Endothelial cell of umbilical vein (primary cell): ENCODE data around the gene RAB3C. TPM values are rescaled to one million over a fixed set of nuclear protein-coding genes. Genes with fewer than 3 reads are reported as not detected.

Experiments used
- BruUV-seq: library from RNA; stranded (reverse); fragments of 400-500 nt; replicated peaks from 2 replicates; lab custom pipeline; 2021; lab: Mats Ljungman, UMichigan
- CTCF ChIA-PET: fragments of 300-600, 350-600 bp; sonication (Branson Sonifier 250); formaldehyde crosslinking; loops from one replicate; lab custom pipeline; 2021; ENCODE audit warnings: antibody characterized with exemption, inconsistent platforms; lab: Charles Lee
- POLR2A ChIA-PET: fragments of 300-600, 350-600 bp; sonication (Branson Sonifier 250); formaldehyde crosslinking; loops from one replicate; lab custom pipeline; 2021; ENCODE audit warnings: antibody characterized with exemption, inconsistent platforms; lab: Charles Lee
- DNase-seq: peaks from one replicate; pipeline ENCODE4 v3.0.0-alpha.2; 2011; ENCODE audit warnings: low read depth, low spot score
- FAIRE-seq: peaks from 2 replicates; lab custom pipeline; 2011; peaks lifted over from hg19 to GRCh38; lab: Jason Lieb, UNC
- H2AFZ ChIP-seq: 2 replicates; pipeline ENCODE4 v1.6.0; 2012; ENCODE audit warnings: low read depth, low read length, control low read depth, inconsistent platforms
- H3K27ac ChIP-seq: 2 replicates; pipeline ENCODE4 v1.5.1; 2011; ENCODE audit warnings: low read depth, mild to moderate bottlenecking, control low read depth, low read length, moderate library complexity; ENCODE audit not compliant: insufficient read depth
- H3K27me3 ChIP-seq, 2 experiments: 2 replicates each; pipeline versions ENCODE4 v1.6.0 to v1.6.1; 2011; ENCODE audit warnings: low read length in 2 of 2, mixed read lengths in 1 of 2; ENCODE audit not compliant: control insufficient read depth in 2 of 2, insufficient read depth in 2 of 2
- H3K36me3 ChIP-seq, 2 experiments: 2 replicates in 1 of 2; 3 replicates in 1 of 2; pipeline ENCODE4 v1.5.1; 2011; ENCODE audit warnings: low read length in 2 of 2, mild to moderate bottlenecking in 1 of 2, moderate library complexity in 1 of 2; ENCODE audit not compliant: control insufficient read depth in 2 of 2, insufficient read depth in 2 of 2; ENCODE audit errors: extremely low read depth in 1 of 2
- H3K4me1 ChIP-seq: 3 replicates; pipeline ENCODE4 v1.5.1; 2011; ENCODE audit warnings: mild to moderate bottlenecking, low read length; ENCODE audit not compliant: control insufficient read depth, insufficient read depth; ENCODE audit errors: extremely low read depth
- H3K4me2 ChIP-seq: 2 replicates; pipeline ENCODE4 v1.6.1; 2011; ENCODE audit warnings: low read length, control low read depth, mixed read lengths; ENCODE audit not compliant: insufficient read depth
- H3K4me3 ChIP-seq, 3 experiments: fragments of 200-600 bp in 1 of 3; sonication (generic), shearing (Covaris generic) in 1 of 3; replicated peaks in 1 of 3; 2 replicates each; pipeline ENCODE4 v1.5.1; 2011 to 2016; ENCODE audit warnings: control low read depth in 3 of 3, low read length in 3 of 3, mild to moderate bottlenecking in 2 of 3, inconsistent platforms in 1 of 3, low read depth in 1 of 3, moderate library complexity in 1 of 3; ENCODE audit not compliant: insufficient read depth in 1 of 3
- H3K79me2 ChIP-seq: 2 replicates; pipeline ENCODE4 v1.6.0; 2012; ENCODE audit warnings: low read length, inconsistent platforms; ENCODE audit not compliant: control insufficient read depth, insufficient read depth
- H3K9ac ChIP-seq: replicated peaks from 2 replicates; pipeline ENCODE3; 2011; ENCODE audit warnings: low read length, control low read depth; ENCODE audit not compliant: insufficient read depth; ENCODE audit errors: extremely low read depth
- H3K9me1 ChIP-seq: replicated peaks from 3 replicates; pipeline ENCODE4 v1.6.0; 2011; ENCODE audit warnings: mild to moderate bottlenecking, low read length; ENCODE audit not compliant: control insufficient read depth, insufficient read depth; ENCODE audit errors: extremely low read depth
- H3K9me3 ChIP-seq: replicated peaks from 2 replicates; pipeline ENCODE4 v1.5.1; 2012; ENCODE audit warnings: low read length, inconsistent platforms; ENCODE audit not compliant: control insufficient read depth, insufficient read depth
- H4K20me1 ChIP-seq: replicated peaks from 2 replicates; pipeline ENCODE3; 2011; ENCODE audit warnings: mild to moderate bottlenecking, low read length; ENCODE audit not compliant: control insufficient read depth, insufficient read depth; ENCODE audit errors: extremely low read depth
- EZH2 ChIP-seq: IDR thresholded peaks from 2 replicates; pipeline ENCODE4 v1.6.1; 2012; ENCODE audit warnings: borderline replicate concordance, low read depth, mild to moderate bottlenecking, moderate library complexity, low read length, inconsistent platforms; ENCODE audit not compliant: severe bottlenecking
- FOS ChIP-seq: IDR thresholded peaks from 2 replicates; pipeline ENCODE4 v1.6.1; 2011; ENCODE audit warnings: mild to moderate bottlenecking, low read length, moderate library complexity, borderline replicate concordance; ENCODE audit not compliant: insufficient read depth
- GATA2 ChIP-seq: IDR thresholded peaks from 2 replicates; pipeline ENCODE4 v1.7.0; 2011; ENCODE audit warnings: low read depth, mild to moderate bottlenecking, moderate library complexity, mixed read lengths, low read length; ENCODE audit not compliant: insufficient read length, insufficient read depth
- MAX ChIP-seq: IDR thresholded peaks from 2 replicates; pipeline ENCODE4 v1.6.1; 2011; ENCODE audit not compliant: insufficient read depth, insufficient read length
- MYC ChIP-seq: IDR thresholded peaks from one replicate; pipeline ENCODE4 v1.6.1; 2011; ENCODE audit warnings: mild to moderate bottlenecking, low read depth, low read length
- POLR2A ChIP-seq: IDR thresholded peaks from 2 replicates; pipeline ENCODE4 v1.6.1; 2012; ENCODE audit warnings: low read depth, mild to moderate bottlenecking, control low read depth, low read length
- POLR2AphosphoS5 ChIP-seq: IDR thresholded peaks from 2 replicates; pipeline ENCODE4 v1.6.1; 2012; ENCODE audit warnings: low read depth, mild to moderate bottlenecking, control low read depth, low read length, moderate library complexity; ENCODE audit not compliant: insufficient read depth
- dilution Hi-C: fragments of 300-500 bp; cut with MboI; formaldehyde crosslinking; loops from one replicate; pipeline ENCODE4 v1.15.0; 2019; ENCODE audit warnings: low sequenced_read_pairs; ENCODE audit not compliant: extremely low pct_ligation_motif_present
- intact Hi-C: fragments of 100-400 bp; cut with micrococcal nuclease; formaldehyde crosslinking; loops from one replicate; pipeline ENCODE4 v1.10.0; 2022
- polyA plus RNA-seq, 4 experiments: library from polyadenylated mRNA; depleted of rRNA in 3 of 4; stranded (reverse) in 3 of 4; unstranded in 1 of 4; fragments of >200 nt; gene quantifications; 2 replicates each; pipeline versions ENCODE4 v1.2.1 to v1.2.3, GENCODE V29; 2011 to 2012; ENCODE audit warnings: missing spikeins in 1 of 4
- total RNA-seq: library from RNA; stranded (reverse); gene quantifications from 2 replicates; pipeline ENCODE4 v1.2.3, GENCODE V29; 2021
- TF ChIP-seq, protein P1 (sequence below), 2 donors: IDR thresholded peaks; 1 replicate in 1 of 2; 2 replicates in 1 of 2; pipeline ENCODE4 v1.5.1; 2011; ENCODE audit warnings: low read length in 2 of 2, mild to moderate bottlenecking in 2 of 2, moderate library complexity in 2 of 2, control low read depth in 1 of 2, inconsistent platforms in 1 of 2, low read depth in 1 of 2; ENCODE audit not compliant: insufficient read depth in 1 of 2; ENCODE audit errors: extremely low read depth in 1 of 2

RAB3C gene
- total and polyA plus RNA-seq, 2 donors (not counting 3 experiments of a cell fraction or from before 2014, with no cell fraction given): 0.04 to 0.66 TPM

DNA sequence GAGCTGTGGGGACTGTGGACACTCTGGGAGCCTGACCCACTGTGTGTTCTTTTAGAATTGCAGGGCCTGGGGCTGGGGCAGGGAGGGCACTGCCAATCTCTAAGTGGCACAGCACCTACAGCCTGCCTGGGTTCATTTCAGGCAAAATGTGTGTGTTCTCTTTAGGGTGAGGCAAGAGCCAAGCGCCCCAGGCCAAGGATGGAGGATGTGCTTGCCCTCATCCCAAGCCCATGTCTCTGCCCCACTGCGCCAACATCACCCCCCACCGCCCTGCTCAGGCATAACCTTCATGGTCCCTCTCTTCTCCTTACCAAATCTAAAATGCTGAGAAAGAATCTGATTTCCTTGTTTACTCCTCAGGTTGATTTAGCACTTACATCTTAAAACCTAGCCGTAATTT, 304.4 kb downstream of the RAB3C start:
- TF ChIP-seq MYC (no peak), MAX (no peak), GATA2 (no peak), POLR2AphosphoS5 (no peak), EZH2 (no peak), FOS (no peak), POLR2A (no peak)
- TF ChIP-seq, protein P1, sequence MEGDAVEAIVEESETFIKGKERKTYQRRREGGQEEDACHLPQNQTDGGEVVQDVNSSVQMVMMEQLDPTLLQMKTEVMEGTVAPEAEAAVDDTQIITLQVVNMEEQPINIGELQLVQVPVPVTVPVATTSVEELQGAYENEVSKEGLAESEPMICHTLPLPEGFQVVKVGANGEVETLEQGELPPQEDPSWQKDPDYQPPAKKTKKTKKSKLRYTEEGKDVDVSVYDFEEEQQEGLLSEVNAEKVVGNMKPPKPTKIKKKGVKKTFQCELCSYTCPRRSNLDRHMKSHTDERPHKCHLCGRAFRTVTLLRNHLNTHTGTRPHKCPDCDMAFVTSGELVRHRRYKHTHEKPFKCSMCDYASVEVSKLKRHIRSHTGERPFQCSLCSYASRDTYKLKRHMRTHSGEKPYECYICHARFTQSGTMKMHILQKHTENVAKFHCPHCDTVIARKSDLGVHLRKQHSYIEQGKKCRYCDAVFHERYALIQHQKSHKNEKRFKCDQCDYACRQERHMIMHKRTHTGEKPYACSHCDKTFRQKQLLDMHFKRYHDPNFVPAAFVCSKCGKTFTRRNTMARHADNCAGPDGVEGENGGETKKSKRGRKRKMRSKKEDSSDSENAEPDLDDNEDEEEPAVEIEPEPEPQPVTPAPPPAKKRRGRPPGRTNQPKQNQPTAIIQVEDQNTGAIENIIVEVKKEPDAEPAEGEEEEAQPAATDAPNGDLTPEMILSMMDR (IDR thresholded peaks at IDR 0.05; ENCODE audit: extremely low read depth in 1 of 2, insufficient read depth in 1 of 2, low read depth in 1 of 2, low read length in 2 of 2): no peak
- dilution Hi-C loops (no loop called here), intact Hi-C loops (no loop called here)
- Histone ChIP-seq H3K27ac (no peak overlapping the region), H3K27me3 (peaks cover 7 to 10% of the 10 kb centered on the region in 2 experiments), H2AFZ (no peak overlapping the region), H3K9me1 (no peaks in the 10 kb centered on the region), H3K4me3 (no peak overlapping the region), H3K9me3 (no peaks in the 10 kb centered on the region), H3K36me3 (no peaks in the 10 kb centered on the region), H3K9ac (no peak overlapping the region), H3K79me2 (no peaks in the 10 kb centered on the region), H3K4me1 (no peaks in the 10 kb centered on the region), H4K20me1 (no peaks in the 10 kb centered on the region), H3K4me2 (no peak overlapping the region)
- FAIRE-seq: no peak
- POLR2A ChIA-PET: no interaction called here
- no TSS peak for BruUV-seq
- DNase-seq: no peak
- CTCF ChIA-PET: interaction anchor here (0.6 to 3.2 kb wide), 39 partner anchors 7 to 911 kb away, joined by 3 to 51 read pairs (median 4); no protein-coding TSS in a partner anchor
